ENCODE data around the gene AACS. TPM values are rescaled to one million over a fixed set of nuclear protein-coding genes. Genes with fewer than 3 reads are reported as not detected.
"Not testable (repeated sequence)": the region's sequence is repeated elsewhere in the genome, so short reads cannot be mapped to it uniquely, and the experiment has no call there.

Gene AACS
- total and polyA plus RNA-seq, 2 donors (not counting 1 experiment from before 2014, with no cell fraction given): 6.1 to 20.8 TPM

- WGBS (ENCODE audit: insufficient coverage): 96% methylated on average over 15 of the region's 22 CpGs
Measured at GRCh38 chr12:125140279-125141209, 75.3 kb downstream of the AACS start.

DNA sequence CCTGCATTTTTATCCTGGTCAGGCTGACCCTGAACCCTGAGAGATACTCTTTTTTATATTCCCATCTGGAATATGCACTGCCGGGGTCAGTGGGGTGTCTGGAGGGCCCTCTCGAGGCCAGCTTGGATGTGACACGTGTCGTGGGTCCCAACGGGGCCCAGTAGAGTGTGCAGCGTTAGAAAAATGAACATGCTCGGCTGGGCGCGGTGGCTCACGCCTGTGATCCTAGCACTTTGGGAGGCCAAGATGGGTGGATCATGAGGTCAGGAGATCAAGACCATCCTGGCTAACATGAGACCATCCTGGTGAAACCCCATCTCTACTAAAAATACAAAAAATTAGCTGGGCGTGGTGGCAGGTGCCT, 76.0 kb downstream of the AACS start:
- intact Hi-C loops (cut with micrococcal nuclease); H3K27me3 Mint-ChIP-seq; CTCF ChIA-PET; H3K79me2 ChIP-seq (ENCODE audit: control insufficient read depth, insufficient read depth, low read length); ATAC-seq (ENCODE audit: low read depth); H3K9me3 Mint-ChIP-seq (ENCODE audit: insufficient read depth); H3K36me3 ChIP-seq (replicated peaks in 1 of 2; ENCODE audit: control extremely low read depth in 1 of 2, control insufficient read depth in 1 of 2, extremely low read depth in 1 of 2, insufficient read depth in 2 of 2, low read length in 1 of 2); H3K27ac Mint-ChIP-seq; H4K20me1 ChIP-seq (ENCODE audit: control insufficient read depth, insufficient read depth, low read length, poor library complexity, severe bottlenecking); H3K9ac ChIP-seq (ENCODE audit: low read length); H3K9me3 ChIP-seq (ENCODE audit: control extremely low read depth in 1 of 3, control insufficient read depth in 2 of 3, insufficient read depth in 1 of 3, low read length in 2 of 3); H3K4me2 ChIP-seq (replicated peaks; ENCODE audit: low read depth, low read length, poor library complexity, severe bottlenecking); H3K4me3 Mint-ChIP-seq; H3K27me3 ChIP-seq (replicated peaks in 1 of 4; ENCODE audit: control extremely low read depth in 1 of 4, control insufficient read depth in 3 of 4, insufficient read depth in 4 of 4, low read length in 3 of 4); H2AFZ ChIP-seq (ENCODE audit: insufficient read depth, low read depth, low read length, poor library complexity, severe bottlenecking); DNase-seq; H3K27ac ChIP-seq (ENCODE audit: low read length in 2 of 2); H3K4me1 ChIP-seq (ENCODE audit: control insufficient read depth in 2 of 2, insufficient read depth in 2 of 2, low read length in 2 of 2); H3K4me1 Mint-ChIP-seq; POLR2A ChIA-PET; H3K4me3 ChIP-seq (ENCODE audit: control extremely low read depth in 1 of 5, extremely low read depth in 1 of 5, insufficient read depth in 1 of 5, low read depth in 2 of 5, low read length in 4 of 5): not testable (repeated sequence)
- 98% methylated on average over 11 of the region's 11 CpGs for WGBS (ENCODE audit: insufficient coverage)

More at GRCh38 chr12:125140279-125141209, 75.3 kb downstream of the AACS start:
- Mint-ChIP-seq H3K4me1 (no peaks in the 10 kb centered on the region), H3K9me3 (ENCODE audit: insufficient read depth) (no peaks in the 10 kb centered on the region), H3K4me3 (no peak overlapping the region), H3K27ac (no peak overlapping the region), H3K27me3 (no peaks in the 10 kb centered on the region)
- Histone ChIP-seq H3K36me3 (replicated peaks in 1 of 2; ENCODE audit: control extremely low read depth in 1 of 2, control insufficient read depth in 1 of 2, extremely low read depth in 1 of 2, insufficient read depth in 2 of 2, low read length in 1 of 2) (no peaks in the 10 kb centered on the region), H3K27me3 (replicated peaks in 1 of 4; ENCODE audit: control extremely low read depth in 1 of 4, control insufficient read depth in 3 of 4, insufficient read depth in 4 of 4, low read length in 3 of 4) (no peaks in the 10 kb centered on the region), H3K4me2 (replicated peaks; ENCODE audit: low read depth, low read length, poor library complexity, severe bottlenecking) (no peak overlapping the region), H2AFZ (ENCODE audit: insufficient read depth, low read depth, low read length, poor library complexity, severe bottlenecking) (no peak overlapping the region), H3K79me2 (ENCODE audit: control insufficient read depth, insufficient read depth, low read length) (no peaks in the 10 kb centered on the region), H3K4me3 (ENCODE audit: control extremely low read depth in 1 of 5, extremely low read depth in 1 of 5, insufficient read depth in 1 of 5, low read depth in 2 of 5, low read length in 4 of 5) (no peak overlapping the region), H4K20me1 (ENCODE audit: control insufficient read depth, insufficient read depth, low read length, poor library complexity, severe bottlenecking) (no peaks in the 10 kb centered on the region), H3K9me3 (ENCODE audit: control extremely low read depth in 1 of 3, control insufficient read depth in 2 of 3, insufficient read depth in 1 of 3, low read length in 2 of 3) (no peaks in the 10 kb centered on the region), H3K9ac (ENCODE audit: low read length) (no peak overlapping the region), H3K4me1 (ENCODE audit: control insufficient read depth in 2 of 2, insufficient read depth in 2 of 2, low read length in 2 of 2) (no peaks in the 10 kb centered on the region), H3K27ac (ENCODE audit: low read length in 2 of 2) (no peak overlapping the region)
- DNase-seq (no peak), ATAC-seq (ENCODE audit: low read depth) (no peak)
- intact Hi-C loops (cut with micrococcal nuclease): no loop called here
- POLR2A ChIA-PET: no interaction called here
- CTCF ChIA-PET: interaction anchor here (0.7 to 1.0 kb wide), 2 partner anchors 43 to 194 kb away, joined by 4 read pairs; no protein-coding TSS in a partner anchor
- TF ChIP-seq EZH2 (IDR thresholded peaks at IDR 0.05; ENCODE audit: borderline replicate concordance, insufficient read depth, low read depth, low read length, poor library complexity, severe bottlenecking) (no peak), CTCF (IDR thresholded peaks at IDR 0.05) (no peak)
